ENCODE results near the gene DNAJC5.
A peak's percentile ranks its signal among the peaks of the same experiment; 100 is the strongest.

DNAJC5 gene

DNA sequence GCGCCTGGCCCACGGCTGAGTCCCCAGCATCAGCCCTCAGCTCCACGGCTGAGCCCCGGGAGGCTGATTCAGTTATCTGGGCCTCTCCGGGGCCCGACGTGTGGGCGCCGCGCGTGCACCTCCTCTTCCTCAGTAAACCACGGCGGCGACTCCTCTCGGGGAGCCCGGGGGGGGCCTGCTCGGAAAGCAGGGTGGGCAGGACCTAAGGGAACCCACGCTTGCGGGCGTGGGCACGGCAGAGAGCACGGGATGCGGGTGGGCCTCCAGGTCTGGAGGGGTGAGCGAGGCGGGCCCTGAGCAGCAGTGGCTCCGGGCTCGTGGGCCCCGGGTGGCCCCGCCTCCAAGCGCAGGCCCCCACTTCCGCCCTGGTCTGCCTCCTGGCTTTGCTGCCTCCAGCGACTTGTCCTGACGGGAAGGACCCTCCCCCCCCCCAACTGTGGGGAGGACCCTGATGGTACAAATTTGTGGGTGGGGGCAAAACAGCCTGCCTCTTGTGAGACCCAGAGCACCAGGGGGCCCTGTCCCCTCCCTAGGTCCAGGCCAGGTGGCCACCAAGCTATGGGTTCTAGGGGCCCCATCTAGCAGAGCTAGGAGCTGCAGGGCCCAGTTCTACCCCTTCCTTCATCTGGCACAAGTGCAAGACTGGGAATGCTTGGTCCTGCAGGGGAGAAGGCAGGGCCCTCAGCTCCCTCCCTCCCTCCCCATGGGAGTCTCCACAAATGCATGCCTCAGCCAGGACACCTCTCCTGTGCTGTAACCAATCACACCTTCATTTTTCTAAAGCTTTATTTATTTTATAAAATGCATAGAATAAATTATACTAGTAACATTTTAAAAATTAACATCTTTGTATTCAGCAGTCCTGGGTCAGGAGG is 44.4 kb downstream of the DNAJC5 start:
- no peak for DNase-seq (ENCODE audit: low read depth in 2 of 3, low spot score in 1 of 3)

DNA sequence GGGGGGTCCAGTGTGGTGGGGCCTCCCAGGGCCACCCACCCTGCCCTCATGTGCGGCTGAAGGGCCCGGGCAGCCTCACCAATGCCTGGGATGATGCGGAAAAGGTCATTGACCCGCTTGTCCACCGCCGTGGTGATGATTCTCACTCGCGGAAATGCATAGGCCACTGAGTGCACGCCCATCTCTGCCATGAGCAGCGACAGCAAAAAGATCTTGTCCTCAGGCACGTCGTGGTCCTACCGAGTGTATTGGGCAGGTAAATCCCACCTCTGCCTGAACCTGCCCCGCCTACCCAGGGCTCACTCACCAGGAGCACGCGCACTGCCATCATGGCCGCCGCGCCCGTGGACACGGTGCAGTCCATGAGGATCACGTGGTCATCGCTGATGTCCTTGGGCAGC is 45.1 kb downstream of the DNAJC5 start:
- no peak for DNase-seq (ENCODE audit: low read depth in 2 of 3, low spot score in 1 of 3)

- no peak for DNase-seq (ENCODE audit: low read depth in 2 of 3, low spot score in 1 of 3)
Observed at GRCh38 chr20:63940472-63941266, 45.7 kb downstream of the DNAJC5 start.

DNA sequence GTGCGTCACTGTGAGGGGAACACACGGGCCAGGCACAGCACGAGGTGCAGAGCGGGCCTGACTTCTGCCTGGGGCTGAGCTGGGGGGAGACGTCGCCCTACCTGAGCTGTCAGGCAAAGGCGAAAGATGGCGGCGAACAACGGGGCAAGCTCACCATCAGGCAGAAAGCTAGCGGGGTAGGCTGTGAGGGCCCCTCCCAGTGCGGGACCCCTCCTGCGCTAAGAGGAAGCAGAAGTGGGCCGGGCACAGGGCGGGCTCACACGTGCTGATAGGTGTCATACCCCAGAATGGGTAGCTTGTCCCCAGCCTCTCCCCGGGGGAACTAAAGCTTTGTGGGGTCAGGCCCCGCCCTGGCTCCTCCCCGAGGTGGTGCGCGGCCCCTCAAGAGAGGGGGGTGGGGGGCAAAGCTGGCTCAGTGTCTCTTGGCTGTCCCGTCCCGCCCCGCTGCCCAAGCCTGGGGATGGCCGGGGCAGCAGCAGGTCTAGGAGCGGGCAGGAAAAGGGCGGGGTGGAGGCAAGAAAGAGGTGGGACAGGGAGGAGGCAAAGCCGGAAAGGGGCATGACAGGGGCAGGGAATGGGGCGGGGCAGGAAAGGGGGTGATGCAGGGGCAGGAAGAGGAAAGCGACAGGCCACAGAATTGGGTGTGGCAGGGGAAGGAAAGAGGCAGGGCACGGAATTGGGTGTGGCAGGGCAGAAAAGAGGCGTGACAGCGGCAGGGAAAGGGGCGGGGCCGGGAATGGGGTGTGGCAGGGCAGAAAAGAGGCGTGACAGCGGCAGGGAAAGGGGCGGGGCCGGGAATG is 46.6 kb downstream of the DNAJC5 start:
- DNase-seq (ENCODE audit: low read depth in 2 of 3, low spot score in 1 of 3), result peak; percentile 50 to 73 (median 66)

GRCh38 chr20:63942250-63942951 is 47.5 kb downstream of the DNAJC5 start:
- peak; percentile 44 to 68 (median 44) for DNase-seq (ENCODE audit: low read depth in 2 of 3, low spot score in 1 of 3)

DNA sequence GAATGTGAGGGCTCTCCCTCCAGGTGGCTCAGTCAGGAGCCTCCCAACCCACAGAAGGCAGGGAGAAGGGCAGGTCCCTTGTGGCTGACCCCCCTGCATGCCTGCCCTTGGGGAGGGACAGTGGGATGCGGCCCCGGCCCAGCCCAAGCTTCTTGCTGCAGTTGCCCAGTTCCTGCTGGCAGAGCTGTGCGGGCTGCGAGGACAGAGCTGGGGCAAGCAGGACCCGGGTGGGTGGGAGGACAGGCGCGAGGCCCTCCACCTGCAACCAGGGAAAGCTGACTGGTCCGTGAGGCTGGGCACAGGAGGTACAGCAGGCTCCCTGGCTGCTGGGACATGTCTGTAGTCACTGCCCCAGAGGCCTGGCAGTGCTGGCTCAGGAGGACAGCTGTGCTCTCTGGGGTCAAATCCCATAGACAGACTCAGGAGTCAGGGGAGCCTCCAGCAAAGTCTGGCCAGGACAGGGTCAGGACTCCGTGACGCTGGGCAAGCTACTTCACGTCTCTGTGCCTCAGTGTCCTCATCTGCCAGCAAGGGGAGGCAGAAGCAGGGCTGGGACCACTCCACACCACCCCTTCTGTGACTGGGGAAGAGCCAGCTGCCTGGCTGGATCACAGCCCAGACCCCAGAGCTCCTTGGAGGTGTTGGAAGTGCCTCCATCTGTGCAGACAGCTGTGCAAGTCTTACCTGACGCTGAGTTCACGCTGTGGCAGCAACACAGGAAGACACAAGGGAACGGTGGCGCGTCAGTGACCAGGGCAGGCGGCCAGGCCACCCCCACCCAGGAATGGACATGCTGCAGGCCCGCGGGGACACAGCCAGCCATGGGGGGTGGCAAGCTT is 48.3 kb downstream of the DNAJC5 start:
- no peak for DNase-seq (ENCODE audit: low read depth in 2 of 3, low spot score in 1 of 3)

- DNase-seq (ENCODE audit: low read depth in 2 of 3, low spot score in 1 of 3), result no peak
Observed at GRCh38 chr20:63943808-63944077, 48.8 kb downstream of the DNAJC5 start.

GRCh38 chr20:63944078-63944941 is 49.4 kb downstream of the DNAJC5 start:
- DNase-seq (ENCODE audit: low read depth in 2 of 3, low spot score in 1 of 3), result no peak

DNA sequence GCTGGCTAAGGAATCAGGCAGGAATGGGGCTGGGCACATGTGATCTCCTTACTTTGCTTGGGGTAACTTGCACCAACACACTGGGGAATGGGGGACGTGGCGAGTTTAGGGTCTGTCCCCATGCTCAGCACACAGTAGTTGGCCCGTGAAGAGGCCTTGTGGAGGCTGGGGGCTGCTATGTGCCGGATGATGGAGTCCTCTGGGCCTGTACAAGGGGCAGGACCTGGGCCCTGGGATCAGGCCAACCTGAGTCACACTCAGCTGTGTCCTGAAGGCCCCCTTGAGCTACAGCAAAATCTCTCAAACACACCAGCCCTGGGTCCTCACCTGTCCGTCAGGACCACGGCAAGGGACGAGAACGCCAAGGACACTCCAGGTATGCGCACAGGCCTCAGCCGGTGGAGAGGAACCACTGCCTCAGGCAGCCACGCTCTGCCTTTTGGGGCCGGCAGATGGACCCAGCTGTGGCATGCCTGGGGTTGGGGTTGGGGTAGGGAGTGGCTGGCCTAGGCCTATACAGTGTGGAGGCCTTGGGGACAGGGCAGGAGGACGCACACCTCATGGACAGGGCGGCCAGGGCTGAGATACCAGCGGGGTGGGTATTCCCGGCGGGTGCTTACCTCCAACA is 50.2 kb downstream of the DNAJC5 start:
- DNase-seq (ENCODE audit: low read depth in 2 of 3, low spot score in 1 of 3), result no peak

DNA sequence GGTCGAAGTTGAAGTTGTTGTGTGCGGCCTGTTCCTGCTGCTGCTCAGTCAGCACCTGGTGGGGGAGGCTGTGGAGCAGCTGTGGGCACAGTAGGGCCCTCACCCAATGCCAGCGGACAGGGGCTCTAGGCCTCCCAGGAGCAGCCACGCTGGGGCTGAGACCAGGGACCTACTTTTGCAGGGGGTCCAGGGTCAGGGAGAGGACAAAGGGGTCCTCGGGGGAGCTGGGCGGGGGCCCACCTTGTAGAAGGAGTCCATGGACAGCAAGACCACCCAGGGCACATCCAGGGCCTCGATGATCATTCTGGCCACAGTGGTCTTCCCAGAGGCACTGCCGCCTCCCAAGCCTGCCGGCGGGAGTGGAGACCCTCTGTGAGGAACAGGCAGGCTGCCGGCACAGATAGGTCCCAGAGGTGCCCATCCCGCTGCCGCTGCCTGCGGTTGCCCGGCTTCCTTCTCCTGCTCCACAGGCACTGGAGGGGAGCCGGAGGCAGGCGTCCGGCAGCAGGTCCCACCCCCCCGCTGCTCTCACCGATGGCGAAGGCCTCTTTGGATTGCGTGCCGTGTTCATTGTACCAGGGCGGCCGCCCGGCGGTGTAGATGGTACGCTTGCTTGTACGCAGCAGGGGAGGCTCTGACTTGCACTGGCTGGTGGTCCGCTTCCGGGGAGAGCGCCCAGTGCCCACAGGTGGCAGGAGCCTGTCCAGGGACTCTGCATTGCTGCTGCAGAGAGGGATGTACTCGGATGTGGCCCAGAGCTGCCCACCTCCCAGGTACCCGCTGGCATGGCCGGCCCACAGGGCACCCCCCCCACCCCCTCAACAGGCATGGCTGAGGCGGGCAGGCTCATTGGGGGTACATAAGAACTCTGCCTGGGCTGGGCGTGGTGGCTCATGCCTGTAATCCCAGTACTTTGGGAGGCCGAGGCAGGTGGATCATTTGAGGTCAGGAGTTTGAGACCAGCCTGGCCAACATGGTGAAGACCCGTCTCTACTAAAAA is 51.3 kb downstream of the DNAJC5 start:
- no peak for DNase-seq (ENCODE audit: low read depth in 2 of 3, low spot score in 1 of 3)

- no peak for DNase-seq (ENCODE audit: low read depth in 2 of 3, low spot score in 1 of 3)
Observed at GRCh38 chr20:63946986-63947637, 52.2 kb downstream of the DNAJC5 start.

- no peak for DNase-seq (ENCODE audit: low read depth in 2 of 3, low spot score in 1 of 3)
Observed at GRCh38 chr20:63947638-63948456, 52.9 kb downstream of the DNAJC5 start.

GRCh38 chr20:63950701-63951397 is 55.9 kb downstream of the DNAJC5 start:
- no peak for DNase-seq (ENCODE audit: low read depth in 2 of 3, low spot score in 1 of 3)

DNA sequence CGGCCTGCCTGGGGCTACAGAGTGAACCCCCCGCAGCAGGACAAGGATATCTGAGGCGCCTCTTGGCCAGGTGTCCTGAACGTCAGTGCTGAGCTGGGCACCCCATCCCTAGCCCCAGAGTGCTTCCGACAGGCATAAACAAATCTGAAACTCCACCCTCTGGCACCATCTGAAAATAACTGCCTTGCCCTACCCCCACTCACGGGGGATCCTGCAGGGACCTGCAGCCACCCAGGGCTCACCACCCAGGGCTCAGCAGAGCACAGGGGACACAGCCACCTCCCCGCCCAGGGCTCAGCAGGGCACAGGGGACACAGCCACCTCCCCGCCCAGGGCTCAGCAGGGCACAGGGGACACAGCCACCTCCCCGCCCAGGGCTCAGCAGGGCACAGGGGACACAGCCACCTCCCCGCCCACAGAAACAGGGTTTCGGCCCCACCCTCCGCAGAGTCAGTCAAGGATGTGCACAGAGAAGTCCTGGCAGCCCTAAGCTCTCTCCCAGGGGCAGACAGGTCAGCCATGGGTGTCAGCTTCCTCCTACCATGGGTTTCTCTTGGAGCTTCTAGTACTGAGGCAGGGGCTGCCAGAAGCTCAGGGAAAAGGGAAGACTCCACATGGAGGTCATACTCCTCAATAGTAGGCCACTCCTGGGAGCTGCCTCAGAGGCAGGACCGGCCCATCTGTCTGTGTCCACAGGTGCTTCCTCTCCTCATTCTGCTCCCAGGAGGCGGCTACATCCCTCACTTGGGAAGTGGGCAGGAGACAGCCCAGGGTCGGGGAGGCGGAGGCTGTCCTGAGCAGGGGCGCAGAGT is 56.7 kb downstream of the DNAJC5 start:
- DNase-seq (ENCODE audit: low read depth in 2 of 3, low spot score in 1 of 3), result no peak

DNA sequence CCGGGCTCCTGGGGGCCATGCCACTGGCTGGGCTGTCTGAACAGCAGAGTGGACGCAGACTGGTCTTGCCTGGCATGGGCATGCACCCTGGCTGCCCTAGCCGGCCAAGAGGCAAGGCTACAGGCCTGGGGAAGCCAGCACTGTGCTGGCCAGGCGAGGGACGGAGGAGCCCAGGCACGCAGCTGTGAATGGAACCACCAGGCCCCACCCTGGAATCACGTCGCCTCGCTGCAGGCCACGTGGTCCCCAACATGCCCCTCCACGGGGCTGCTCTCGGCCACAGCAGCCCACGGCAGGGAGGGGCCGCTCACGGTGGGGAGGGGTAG is 57.2 kb downstream of the DNAJC5 start:
- DNase-seq (ENCODE audit: low read depth in 2 of 3, low spot score in 1 of 3), result no peak

All from stimulated activated CD4-positive, alpha-beta T cell treated with anti-CD3 and anti-CD28 coated beads, Interleukin-12 subunit alpha, Interleukin-12 subunit beta, amount 100 ng/mL, for 48 hours (primary cell).